Mononuclear cell (primary cell): ENCODE data around the gene STX5. TPM values are rescaled to one million over a fixed set of nuclear protein-coding genes. Genes with fewer than 3 reads are reported as not detected.
"Not testable (repeated sequence)": the region's sequence is repeated elsewhere in the genome, so short reads cannot be mapped to it uniquely, and the experiment has no call there.

Source experiments
- H3K27me3 ChIP-seq: 2 replicates; pipeline ENCODE4 v1.6.0; 2011; ENCODE audit warnings: low read length, control low read depth; ENCODE audit not compliant: insufficient read depth
- H3K4me1 ChIP-seq: 2 replicates; pipeline ENCODE4 v1.5.1; 2011; ENCODE audit warnings: mild to moderate bottlenecking, low read length, control low read depth; ENCODE audit not compliant: insufficient read depth
- H3K4me3 ChIP-seq: 2 replicates; pipeline ENCODE4 v1.5.1; 2011; ENCODE audit warnings: mild to moderate bottlenecking, low read length, moderate library complexity
- H3K9me3 ChIP-seq: 2 replicates; pipeline ENCODE4 v1.5.1; 2011; ENCODE audit warnings: low read depth, mild to moderate bottlenecking, control low read depth, low read length
- total RNA-seq: library from RNA; depleted of rRNA; stranded (reverse); fragments of >200 nt; gene quantifications from one replicate; pipeline ENCODE4 v1.2.3, GENCODE V29; 2012

STX5 gene
- total RNA-seq, 1 donor: 48.2 TPM

GRCh38 chr11:62844154-62844553, 12.3 kb upstream of the STX5 start:
- Histone ChIP-seq H3K9me3 (no peaks in the 10 kb centered on the region), H3K27me3 (no peaks in the 10 kb centered on the region), H3K4me3 (no peak overlapping the region), H3K4me1 (peaks cover 19% of the 10 kb centered on the region)

- Histone ChIP-seq H3K4me1 (peaks cover 26% of the 10 kb centered on the region), H3K27me3 (no peaks in the 10 kb centered on the region), H3K9me3 (no peaks in the 10 kb centered on the region), H3K4me3 (no peak overlapping the region)
Measured at GRCh38 chr11:62843466-62843865, 11.6 kb upstream of the STX5 start.

- not testable (repeated sequence) for H3K4me3 ChIP-seq, H3K9me3 ChIP-seq
Measured at GRCh38 chr11:62842891-62843290, 11.0 kb upstream of the STX5 start.

DNA sequence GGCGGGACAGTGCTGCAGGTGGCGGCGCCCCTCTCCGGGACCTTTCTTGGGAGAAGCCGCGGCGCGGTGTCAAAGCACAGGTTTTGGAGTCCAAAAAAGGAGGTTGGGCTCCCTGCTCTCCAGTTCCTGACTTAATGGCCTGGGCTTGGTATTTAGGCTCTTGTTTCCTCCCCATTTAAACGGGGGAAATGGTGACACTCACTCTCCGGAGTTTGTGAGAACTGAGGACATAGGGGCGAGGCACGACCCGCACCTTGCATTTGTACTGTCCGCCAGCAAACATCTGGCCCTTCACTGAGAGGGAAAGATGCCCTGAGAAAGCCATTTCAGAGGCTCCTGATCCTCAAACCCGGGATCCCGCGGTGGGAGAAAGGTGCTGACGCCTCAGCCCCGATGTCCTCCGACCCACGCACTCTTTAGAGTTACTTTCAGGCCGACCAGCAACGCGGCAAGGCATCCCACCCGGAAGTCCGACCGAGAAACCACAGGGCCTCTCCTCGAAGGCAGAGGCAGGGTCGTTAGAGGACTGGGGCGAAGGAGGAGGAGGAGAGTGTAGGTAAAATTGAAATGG, 10.4 kb upstream of the STX5 start:
- Histone ChIP-seq H3K4me1 (peaks cover 34% of the 10 kb centered on the region), H3K4me3 (peak overlapping the region; percentile 50), H3K27me3 (no peaks in the 10 kb centered on the region), H3K9me3 (no peaks in the 10 kb centered on the region)

More at GRCh38 chr11:62842891-62843290, 11.0 kb upstream of the STX5 start:
- not testable (repeated sequence) for H3K27me3 ChIP-seq
- H3K4me1 ChIP-seq: peaks cover 32% of the 10 kb centered on the region

DNA sequence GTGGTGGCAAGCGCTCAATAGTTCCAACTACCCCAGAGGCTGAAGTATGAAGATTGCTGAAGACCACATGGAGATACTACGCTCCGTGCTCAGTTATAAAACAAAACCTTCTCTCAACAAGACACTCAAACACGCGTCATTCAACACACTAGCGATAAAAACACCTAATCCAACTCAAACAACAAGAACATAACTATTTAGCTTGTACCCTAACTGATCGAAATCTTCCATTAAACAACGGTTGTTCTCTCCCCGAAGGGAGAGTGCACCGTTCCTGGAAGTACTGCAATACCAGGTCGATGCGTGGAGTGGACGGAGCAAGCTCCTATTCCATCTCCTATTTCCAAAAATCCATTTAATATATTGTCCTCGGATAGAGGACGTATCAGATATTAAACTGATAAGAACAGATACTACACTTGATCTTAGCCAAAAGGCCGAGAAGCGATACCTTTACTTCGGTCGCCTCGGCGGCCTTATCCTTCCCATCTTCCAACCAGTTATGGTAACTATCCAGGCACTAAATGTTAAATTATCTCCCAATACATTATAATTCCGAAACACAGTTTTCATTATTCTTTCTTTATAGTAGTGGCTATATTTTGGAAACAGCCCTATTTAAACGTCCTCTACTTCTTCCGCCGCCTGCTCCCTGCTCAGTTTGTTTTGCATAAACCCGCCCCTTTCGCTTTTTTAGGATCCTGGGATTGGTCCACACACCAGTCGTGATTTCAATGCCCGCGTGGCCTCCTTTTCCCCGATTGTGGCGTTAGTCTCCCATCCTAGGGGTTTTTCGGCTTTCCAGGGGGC, 9.7 kb upstream of the STX5 start:
- Histone ChIP-seq H3K4me1 (peaks cover 34% of the 10 kb centered on the region), H3K4me3 (peak overlapping the region; percentile 66), H3K27me3 (no peaks in the 10 kb centered on the region), H3K9me3 (no peaks in the 10 kb centered on the region)

- Histone ChIP-seq H3K4me1 (peaks cover 34% of the 10 kb centered on the region), H3K4me3 (peak overlapping the region; percentile 66)
- not testable (repeated sequence) for H3K9me3 ChIP-seq, H3K27me3 ChIP-seq
Measured at GRCh38 chr11:62840721-62841360, 9.0 kb upstream of the STX5 start.

- Histone ChIP-seq H3K4me3 (peak within 1 kb of the TSS; percentile 66), H3K4me1 (peaks cover 34% of the 10 kb centered on the region), H3K9me3 (no peaks in the 10 kb centered on the region), H3K27me3 (no peaks in the 10 kb centered on the region)
Measured at GRCh38 chr11:62839050-62839945, 7.4 kb upstream of the STX5 start, which contains the start of gene WDR74. TSS of gene WDR74 (minus strand) at chr11:62839590. CDS start at chr11:62839570, 20 bp downstream.

DNA sequence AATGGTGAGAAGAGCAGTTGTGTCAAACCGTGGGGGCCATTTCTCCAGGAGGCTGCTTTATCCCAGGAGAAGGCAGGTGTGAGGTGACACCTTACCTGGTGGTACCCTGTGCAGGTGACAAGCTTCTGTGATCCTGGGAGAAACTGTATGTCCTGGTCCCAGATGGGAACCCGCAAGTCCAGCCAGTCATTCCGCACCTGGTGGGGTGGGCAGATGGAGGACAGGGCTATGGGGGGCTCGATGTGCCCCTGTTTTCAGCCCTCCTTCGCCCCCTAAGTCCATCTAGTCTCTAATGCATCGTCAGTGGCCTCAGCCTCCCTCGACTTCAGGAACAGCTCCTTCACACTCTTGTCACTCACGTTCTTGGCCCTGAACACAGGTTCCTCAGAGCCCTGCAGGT, 3.5 kb upstream of the STX5 start:
- no peak overlapping the region for H3K4me3 ChIP-seq

DNA sequence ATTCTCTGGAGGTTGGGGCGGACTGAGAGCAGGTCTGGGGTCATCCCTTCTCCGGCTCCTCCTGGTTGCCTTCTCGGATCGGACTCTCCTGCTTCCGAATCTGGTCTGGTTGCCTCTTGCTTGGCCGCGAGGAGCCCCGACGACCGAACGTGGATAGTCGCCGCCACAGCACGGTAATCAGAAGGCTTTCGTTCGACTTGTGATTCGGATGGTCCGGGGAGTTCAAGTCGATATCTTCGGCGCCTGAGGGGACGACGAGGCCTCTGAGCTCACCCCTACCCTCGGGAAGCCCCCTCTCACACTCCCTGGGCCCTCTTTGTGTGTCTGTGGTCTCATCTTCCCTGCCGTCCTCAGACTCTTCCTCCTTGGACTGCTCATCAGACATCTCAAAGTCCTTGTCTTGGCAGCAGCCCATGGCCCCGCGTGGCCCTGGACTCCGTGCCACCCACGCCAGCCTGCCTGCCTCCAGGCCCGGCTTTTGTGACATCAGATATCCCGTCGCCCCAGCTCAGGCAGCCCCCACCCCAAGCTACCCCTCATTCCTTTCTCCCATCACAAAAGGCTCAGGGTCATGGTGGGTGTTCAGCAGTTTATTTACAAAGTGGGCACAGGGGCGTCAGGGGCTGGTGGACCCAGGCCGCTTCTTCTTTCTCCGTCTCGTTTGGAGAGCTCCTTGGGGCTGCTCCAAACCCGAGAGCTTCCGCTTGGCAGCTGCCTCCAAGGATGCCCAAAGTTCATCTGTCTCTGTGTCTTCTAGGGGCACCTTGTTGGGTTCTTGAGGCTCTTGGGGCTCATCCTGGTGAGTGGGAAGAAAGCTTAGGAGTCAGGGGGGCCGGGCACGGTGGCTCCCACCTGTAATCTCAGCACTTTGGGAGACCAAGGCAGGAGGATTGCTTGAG, 734 bp upstream of the STX5 start, which contains the start of gene TEX54:
TEX54 (minus strand) TSS at position 506 of the 899 bp plus-strand sequence.
- Histone ChIP-seq H3K4me1 (peaks cover 38% of the 10 kb centered on the region), H3K9me3 (no peaks in the 10 kb centered on the region), H3K27me3 (no peaks in the 10 kb centered on the region), H3K4me3 (peak within 1 kb of the TSS; percentile 94)

More for the DNA sequence above, 3.5 kb upstream of the STX5 start:
- H3K27me3 ChIP-seq: no peaks in the 10 kb centered on the region
- peaks cover 39% of the 10 kb centered on the region for H3K4me1 ChIP-seq
- H3K9me3 ChIP-seq: no peaks in the 10 kb centered on the region

DNA sequence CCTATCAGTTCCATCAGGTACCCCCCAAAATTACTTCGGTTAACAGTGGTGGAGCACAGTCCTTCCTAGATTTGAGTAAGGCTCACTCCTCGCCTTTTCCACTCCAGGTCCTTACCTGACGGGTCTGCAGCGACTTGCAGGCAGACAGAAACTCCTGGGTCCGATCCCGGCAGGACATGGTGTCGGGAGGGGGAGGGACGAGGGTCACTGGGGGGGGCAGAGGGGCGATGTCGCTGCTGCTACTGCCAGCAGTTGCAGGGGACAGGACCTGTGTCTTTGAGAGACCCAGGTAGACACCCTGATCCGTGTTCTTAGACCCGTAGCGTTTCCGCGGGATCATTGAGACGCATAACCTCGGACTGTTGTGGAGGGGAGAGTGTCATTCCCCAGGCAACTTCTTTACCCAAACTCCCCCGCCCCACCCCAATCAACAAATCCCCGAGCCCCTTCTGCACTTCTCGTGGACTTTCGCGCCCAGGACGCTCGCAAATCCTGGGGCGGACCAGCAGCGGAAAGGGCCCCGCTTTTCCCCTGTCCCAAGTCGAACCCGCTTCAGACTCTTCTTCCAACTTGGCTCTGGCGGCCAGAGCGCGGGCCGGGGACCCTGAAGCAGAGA, 839 bp downstream of the STX5 start:
- no peaks in the 10 kb centered on the region for H3K9me3 ChIP-seq
- H3K27me3 ChIP-seq: no peaks in the 10 kb centered on the region
- H3K4me1 ChIP-seq: peaks cover 38% of the 10 kb centered on the region
- peak overlapping the region; percentile 94 for H3K4me3 ChIP-seq

DNA sequence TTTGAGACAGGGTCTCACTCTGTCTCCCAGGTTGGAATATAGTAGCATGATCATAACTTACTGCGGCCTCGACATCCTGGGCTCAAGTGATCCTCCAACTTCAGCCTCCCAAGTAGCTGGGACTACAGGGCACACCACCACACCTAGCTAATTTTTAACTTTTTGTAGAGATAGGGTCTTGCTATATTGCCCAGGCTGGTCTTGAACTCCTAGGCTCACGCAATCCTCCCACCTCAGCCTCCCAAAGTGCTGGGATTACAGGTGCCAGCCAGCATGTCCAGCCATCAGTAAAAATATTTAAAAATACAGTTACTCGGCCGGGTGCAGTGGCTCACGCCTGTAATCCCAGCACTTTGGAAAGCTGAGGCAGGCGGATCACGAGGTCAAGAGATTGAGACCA, 3.7 kb downstream of the STX5 start:
- H3K9me3 ChIP-seq, H3K27me3 ChIP-seq, H3K4me3 ChIP-seq: not testable (repeated sequence)
- H3K4me1 ChIP-seq: peaks cover 30% of the 10 kb centered on the region

GRCh38 chr11:62823677-62824076, 8.2 kb downstream of the STX5 start:
- Histone ChIP-seq H3K4me3 (no peak overlapping the region), H3K9me3 (no peaks in the 10 kb centered on the region), H3K27me3 (no peaks in the 10 kb centered on the region), H3K4me1 (no peaks in the 10 kb centered on the region)

- Histone ChIP-seq H3K27me3 (no peaks in the 10 kb centered on the region), H3K9me3 (no peaks in the 10 kb centered on the region), H3K4me3 (no peak overlapping the region), H3K4me1 (peaks cover 39% of the 10 kb centered on the region)
Measured at GRCh38 chr11:62817129-62817528, 14.7 kb downstream of the STX5 start.
